HL-60/S4 (cell line): ENCODE data around the gene PTPRN2.

ENCODE experiments used
- in situ Hi-C: fragments of 300-500 bp; cut with MboI; formaldehyde crosslinking; loops from 2 replicates; pipeline ENCODE4 v1.14.3; 2022; ENCODE audit warnings: low sequenced_read_pairs

Gene PTPRN2

GRCh38 chr7:158111906-158112570 lies 475.6 kb downstream of the PTPRN2 start:
- in situ Hi-C loops = no loop called here

- in situ Hi-C loops = no loop called here
Measured at GRCh38 chr7:158111049-158111751, 476.4 kb downstream of the PTPRN2 start.

GRCh38 chr7:158110661-158111048 lies 477.0 kb downstream of the PTPRN2 start:
- in situ Hi-C loops = no loop called here

- in situ Hi-C loops = no loop called here
Measured at GRCh38 chr7:158110034-158110590, 477.5 kb downstream of the PTPRN2 start.

GRCh38 chr7:158109364-158110033 lies 478.1 kb downstream of the PTPRN2 start:
- in situ Hi-C loops = no loop called here

GRCh38 chr7:158108646-158109293 lies 478.9 kb downstream of the PTPRN2 start:
- in situ Hi-C loops = no loop called here

- in situ Hi-C loops = no loop called here
Measured at GRCh38 chr7:158107806-158108205, 479.8 kb downstream of the PTPRN2 start.

- in situ Hi-C loops = no loop called here
Measured at GRCh38 chr7:158106272-158106671, 481.4 kb downstream of the PTPRN2 start.

- in situ Hi-C loops = no loop called here
Measured at GRCh38 chr7:158103378-158103777, 484.2 kb downstream of the PTPRN2 start.

- in situ Hi-C loops = no loop called here
Measured at GRCh38 chr7:158102897-158103296, 484.7 kb downstream of the PTPRN2 start.

GRCh38 chr7:158101821-158102450 lies 485.7 kb downstream of the PTPRN2 start:
- in situ Hi-C loops = no loop called here

GRCh38 chr7:158098125-158099030 lies 489.2 kb downstream of the PTPRN2 start:
- in situ Hi-C loops = no loop called here

GRCh38 chr7:158097453-158098124 lies 490.0 kb downstream of the PTPRN2 start:
- in situ Hi-C loops = no loop called here

- in situ Hi-C loops = no loop called here
Measured at GRCh38 chr7:158097106-158097452, 490.5 kb downstream of the PTPRN2 start.

GRCh38 chr7:158096582-158096981 lies 491.0 kb downstream of the PTPRN2 start:
- in situ Hi-C loops = no loop called here

- in situ Hi-C loops = no loop called here
Measured at GRCh38 chr7:158094671-158095226, 492.9 kb downstream of the PTPRN2 start.

GRCh38 chr7:158094046-158094445 lies 493.6 kb downstream of the PTPRN2 start:
- in situ Hi-C loops = no loop called here

- in situ Hi-C loops = no loop called here
Measured at GRCh38 chr7:158093156-158093796, 494.3 kb downstream of the PTPRN2 start.
